Uterus (tissue), 4 donors: ENCODE results near the gene RPL11. TPM values are rescaled to one million over a fixed set of nuclear protein-coding genes. Genes with fewer than 3 reads are reported as not detected.
"Not testable (repeated sequence)": the region's sequence is repeated elsewhere in the genome, so short reads cannot be mapped to it uniquely, and the experiment has no call there.

Experiments used
- DNase-seq, 2 donors: peaks; one replicate each; pipeline ENCODE4 v3.0.0-alpha.2; 2019 to 2020
- H3K27ac ChIP-seq, 2 donors: fragments of 200-600 bp; sonication (generic); 1 replicate in 1 of 2; 2 replicates in 1 of 2; pipeline ENCODE4 v1.5.1; 2016 to 2018
- H3K27me3 ChIP-seq, 2 donors: fragments of 200-600 bp; sonication (generic); one replicate each; pipeline ENCODE4 v1.5.1; 2018 to 2019; ENCODE audit warnings: control low read depth in 1 of 2
- H3K36me3 ChIP-seq, 2 donors: fragments of 200-600 bp; sonication (generic); one replicate each; pipeline ENCODE4 v1.5.1; 2019; ENCODE audit warnings: control low read depth in 1 of 2
- H3K4me1 ChIP-seq, 2 donors: fragments of 200-600 bp; sonication (generic); one replicate each; pipeline ENCODE4 v1.5.1; 2018 to 2019; ENCODE audit warnings: control low read depth in 1 of 2
- H3K4me3 ChIP-seq, 2 donors: fragments of 200-600 bp; sonication (generic); 1 replicate in 1 of 2; 2 replicates in 1 of 2; pipeline ENCODE4 v1.5.1; 2018 to 2019; ENCODE audit warnings: mild to moderate bottlenecking in 1 of 2
- H3K9me3 ChIP-seq, 2 donors: fragments of 200-600 bp; sonication (generic); one replicate each; pipeline ENCODE4 v1.5.1; 2019; ENCODE audit warnings: control low read depth in 1 of 2
- CTCF ChIP-seq, 4 experiments: fragments of 200-600 bp in 2 of 4; fragments of 450-650 bp in 2 of 4; sonication (generic) in 2 of 4; IDR thresholded peaks; one replicate each; pipeline ENCODE4 v1.5.1; 2016 to 2019; ENCODE audit warnings: antibody characterized with exemption in 4 of 4, mild to moderate bottlenecking in 2 of 4, moderate library complexity in 1 of 4
- POLR2A ChIP-seq, 2 donors: fragments of 450-650 bp; IDR thresholded peaks; one replicate each; pipeline ENCODE4 v1.6.1; 2016; ENCODE audit warnings: antibody characterized with exemption in 2 of 2, mild to moderate bottlenecking in 1 of 2, moderate library complexity in 1 of 2
- intact Hi-C: fragments of 100-400 bp; cut with DNase I; formaldehyde crosslinking; loops from one replicate; pipeline ENCODE4 v1.15.1; 2023; ENCODE audit warnings: low total_unique reads
- total RNA-seq, 4 donors: library from RNA; depleted of rRNA in 3 of 4; stranded (reverse); fragments of >200 nt in 3 of 4; gene quantifications; one replicate each; pipeline versions ENCODE4 v1.1.0 to v1.2.4, GENCODE V29; 2014 to 2023
- donor health status: DM: yes; HTN: yes; CAD: no.

The RPL11 gene
- total RNA-seq, 4 donors from 2014 or later, result 710 to 1,429 (median 1,220) TPM

- H3K4me1 ChIP-seq, result no peaks in the 10 kb centered on the region
- H3K9me3 ChIP-seq, result no peaks in the 10 kb centered on the region
- no peak overlapping the region for H3K27ac ChIP-seq
- DNase-seq, result no peak
- H3K36me3 ChIP-seq, result no peaks in the 10 kb centered on the region
- no peak for TF ChIP-seq CTCF (IDR thresholded peaks at IDR 0.05)
- no peak for TF ChIP-seq POLR2A (IDR thresholded peaks at IDR 0.05)
- H3K27me3 ChIP-seq, result no peaks in the 10 kb centered on the region
- intact Hi-C loops, result no loop called here
- no peak overlapping the region for H3K4me3 ChIP-seq
These were observed 45.1 kb upstream of the RPL11 start for GRCh38 chr1:23646541-23646940.

- no peaks in the 10 kb centered on the region for H3K36me3 ChIP-seq
- H3K27ac ChIP-seq, result no peak overlapping the region
- no peaks in the 10 kb centered on the region for H3K27me3 ChIP-seq
- no peaks in the 10 kb centered on the region for H3K4me1 ChIP-seq
- intact Hi-C loops, result no loop called here
- H3K9me3 ChIP-seq, result no peaks in the 10 kb centered on the region
- H3K4me3 ChIP-seq, result no peak overlapping the region
- no peak for DNase-seq
- TF ChIP-seq CTCF (IDR thresholded peaks at IDR 0.05), result no peak
- no peak for TF ChIP-seq POLR2A (IDR thresholded peaks at IDR 0.05)
These were observed 43.0 kb upstream of the RPL11 start for GRCh38 chr1:23648576-23648975.

- H3K4me3 ChIP-seq, H3K27ac ChIP-seq, H3K27me3 ChIP-seq, DNase-seq, H3K9me3 ChIP-seq, intact Hi-C loops, H3K4me1 ChIP-seq, H3K36me3 ChIP-seq: not testable (repeated sequence)
These were observed 42.4 kb upstream of the RPL11 start for GRCh38 chr1:23649157-23649556.

- Histone ChIP-seq H3K9me3 (no peaks in the 10 kb centered on the region), H3K4me3 (no peak overlapping the region), H3K27me3 (no peaks in the 10 kb centered on the region), H3K27ac (no peak overlapping the region), H3K4me1 (no peaks in the 10 kb centered on the region), H3K36me3 (no peaks in the 10 kb centered on the region)
- no peak for DNase-seq
- intact Hi-C loops, result no loop called here
- TF ChIP-seq CTCF (IDR thresholded peaks at IDR 0.05) (no peak), POLR2A (IDR thresholded peaks at IDR 0.05) (no peak)
These were observed 41.1 kb upstream of the RPL11 start for GRCh38 chr1:23650344-23650990.

- no peaks in the 10 kb centered on the region for H3K9me3 ChIP-seq
- H3K4me3 ChIP-seq, result no peak overlapping the region
- no peak for TF ChIP-seq POLR2A (IDR thresholded peaks at IDR 0.05)
- TF ChIP-seq CTCF (IDR thresholded peaks at IDR 0.05), result no peak
- DNase-seq, result no peak
- intact Hi-C loops, result no loop called here
- H3K4me1 ChIP-seq, result no peaks in the 10 kb centered on the region
- H3K36me3 ChIP-seq, result no peaks in the 10 kb centered on the region
- H3K27ac ChIP-seq, result no peak overlapping the region
- no peaks in the 10 kb centered on the region for H3K27me3 ChIP-seq
These were observed 40.4 kb upstream of the RPL11 start for GRCh38 chr1:23651069-23651808.
